CD4-positive, alpha-beta T cell (primary cell): Measurements from ENCODE around the gene CDKN1A. TPM values are rescaled to one million over a fixed set of nuclear protein-coding genes. Genes with fewer than 3 reads are reported as not detected.

Source experiments
- ATAC-seq: fragments of 200-7000 bp; cut with Tn5 transposase; one replicate; pipeline ENCODE4 v1.10.0; 2022; ENCODE audit warnings: mild to moderate bottlenecking; ENCODE audit not compliant: poor library complexity
- CTCF ChIA-PET: fragments of 350-600 bp; sonication (Branson Sonifier 250); formaldehyde crosslinking; loops from one replicate; lab custom pipeline; 2021; ENCODE audit warnings: antibody characterized with exemption, inconsistent platforms; lab: Charles Lee
- POLR2A ChIA-PET: fragments of 350-600 bp; sonication (Branson Sonifier 250); formaldehyde crosslinking; loops from one replicate; lab custom pipeline; 2021; ENCODE audit warnings: antibody characterized with exemption, inconsistent platforms; lab: Charles Lee
- DNase-seq, 14 experiments: peaks; one replicate each; pipeline ENCODE4 v3.0.0-alpha.2; 2013 to 2020; ENCODE audit warnings: mixed read lengths in 2 of 14
- H3K27ac ChIP-seq, 2 donors: one replicate each; pipeline versions ENCODE4 v1.5.1 to v1.7.0; 2013; ENCODE audit warnings: low read length in 2 of 2, low read depth in 1 of 2, mild to moderate bottlenecking in 1 of 2
- H3K27me3 ChIP-seq, 2 experiments: 1 replicate in 1 of 2; 2 replicates in 1 of 2; pipeline versions ENCODE4 v1.6.1 to v1.7.0; 2013; ENCODE audit warnings: low read length in 2 of 2, control low read depth in 1 of 2, mild to moderate bottlenecking in 1 of 2, moderate library complexity in 1 of 2; ENCODE audit not compliant: insufficient read depth in 2 of 2, control insufficient read depth in 1 of 2
- H3K36me3 ChIP-seq: one replicate; pipeline ENCODE4 v1.6.1; 2013; ENCODE audit warnings: low read length, control low read depth; ENCODE audit not compliant: insufficient read depth
- H3K4me1 ChIP-seq: one replicate; pipeline ENCODE4 v1.6.1; 2013; ENCODE audit warnings: low read length, control low read depth; ENCODE audit not compliant: insufficient read depth
- H3K4me3 ChIP-seq: one replicate; pipeline ENCODE4 v1.5.1; 2013; ENCODE audit warnings: mild to moderate bottlenecking, low read length, moderate library complexity
- H3K9me3 ChIP-seq, 2 experiments: 1 replicate in 1 of 2; 2 replicates in 1 of 2; pipeline versions ENCODE4 v1.6.1 to v1.7.0; 2013; ENCODE audit warnings: low read length in 2 of 2, mild to moderate bottlenecking in 2 of 2, control low read depth in 1 of 2, moderate library complexity in 1 of 2; ENCODE audit not compliant: control insufficient read depth in 1 of 2, insufficient read depth in 1 of 2
- H3K27ac Mint-ChIP-seq: one replicate; pipeline ENCODE4 v1.8.0; 2020; ENCODE audit warnings: mixed read lengths
- H3K27me3 Mint-ChIP-seq: one replicate; pipeline ENCODE4 v1.8.0; 2021; ENCODE audit warnings: mixed read lengths
- H3K36me3 Mint-ChIP-seq: one replicate; pipeline ENCODE4 v1.8.0; 2021; ENCODE audit warnings: low read depth, mixed read lengths
- H3K4me1 Mint-ChIP-seq: one replicate; pipeline ENCODE4 v1.8.0; 2021; ENCODE audit warnings: low read depth, mixed read lengths
- H3K4me3 Mint-ChIP-seq: one replicate; pipeline ENCODE4 v1.8.0; 2020; ENCODE audit warnings: mild to moderate bottlenecking, mixed read lengths
- H3K9me3 Mint-ChIP-seq: one replicate; pipeline ENCODE4 v1.8.0; 2020; ENCODE audit warnings: mixed read lengths
- intact Hi-C, 2 experiments: fragments of 100-400 bp; cut with DNase I in 1 of 2; cut with micrococcal nuclease in 1 of 2; formaldehyde crosslinking; loops; one replicate each; pipeline versions ENCODE4 v1.15.1 to v1.9.0; 2023 to 2025; cut with DNase I, micrococcal nuclease
- total RNA-seq, 174 experiments: library from RNA in 2 of 174; stranded (reverse) in 2 of 174; gene quantifications; one replicate each; pipeline ENCODE4 v1.2.3 and lab custom pipeline; 2021 to 2026
- TF ChIP-seq, protein P1 (sequence below): fragments of 200-600 bp; IDR thresholded peaks from one replicate; pipeline ENCODE4 v1.8.0; 2022; ENCODE audit warnings: antibody characterized with exemption, mild to moderate bottlenecking

CDKN1A gene
- total RNA-seq, 2 experiments from 2014 or later, result 98.3 to 98.6 TPM

- CTCF ChIA-PET, result no interaction called here
- no peak overlapping the region for H3K4me3 ChIP-seq
Measured at GRCh38 chr6:36643977-36644376, 34.5 kb upstream of the CDKN1A start.

GRCh38 chr6:36649086-36649485 lies 29.4 kb upstream of the CDKN1A start:
- TF ChIP-seq, protein P1, sequence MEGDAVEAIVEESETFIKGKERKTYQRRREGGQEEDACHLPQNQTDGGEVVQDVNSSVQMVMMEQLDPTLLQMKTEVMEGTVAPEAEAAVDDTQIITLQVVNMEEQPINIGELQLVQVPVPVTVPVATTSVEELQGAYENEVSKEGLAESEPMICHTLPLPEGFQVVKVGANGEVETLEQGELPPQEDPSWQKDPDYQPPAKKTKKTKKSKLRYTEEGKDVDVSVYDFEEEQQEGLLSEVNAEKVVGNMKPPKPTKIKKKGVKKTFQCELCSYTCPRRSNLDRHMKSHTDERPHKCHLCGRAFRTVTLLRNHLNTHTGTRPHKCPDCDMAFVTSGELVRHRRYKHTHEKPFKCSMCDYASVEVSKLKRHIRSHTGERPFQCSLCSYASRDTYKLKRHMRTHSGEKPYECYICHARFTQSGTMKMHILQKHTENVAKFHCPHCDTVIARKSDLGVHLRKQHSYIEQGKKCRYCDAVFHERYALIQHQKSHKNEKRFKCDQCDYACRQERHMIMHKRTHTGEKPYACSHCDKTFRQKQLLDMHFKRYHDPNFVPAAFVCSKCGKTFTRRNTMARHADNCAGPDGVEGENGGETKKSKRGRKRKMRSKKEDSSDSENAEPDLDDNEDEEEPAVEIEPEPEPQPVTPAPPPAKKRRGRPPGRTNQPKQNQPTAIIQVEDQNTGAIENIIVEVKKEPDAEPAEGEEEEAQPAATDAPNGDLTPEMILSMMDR, result no peak
- Mint-ChIP-seq H3K4me3 (no peak overlapping the region), H3K27me3 (peaks cover 18% of the 10 kb centered on the region), H3K36me3 (no peaks in the 10 kb centered on the region), H3K4me1 (no peaks in the 10 kb centered on the region), H3K27ac (no peak overlapping the region), H3K9me3 (no peaks in the 10 kb centered on the region)
- no peaks in the 10 kb centered on the region for H3K36me3 ChIP-seq
- H3K27me3 ChIP-seq, result no peaks in the 10 kb centered on the region
- intact Hi-C loops, result no loop called here
- CTCF ChIA-PET, result no interaction called here
- no peak for DNase-seq
- H3K4me3 ChIP-seq, result no peak overlapping the region
- peaks cover 2% of the 10 kb centered on the region for H3K4me1 ChIP-seq
- H3K9me3 ChIP-seq, result no peaks in the 10 kb centered on the region
- no peak overlapping the region for H3K27ac ChIP-seq
- POLR2A ChIA-PET, result no interaction called here
- no peak for ATAC-seq

More at GRCh38 chr6:36643977-36644376, 34.5 kb upstream of the CDKN1A start:
- Mint-ChIP-seq H3K4me1 (no peaks in the 10 kb centered on the region), H3K9me3 (no peaks in the 10 kb centered on the region), H3K27ac (no peak overlapping the region), H3K27me3 (peaks cover 3% of the 10 kb centered on the region), H3K36me3 (no peaks in the 10 kb centered on the region), H3K4me3 (no peak overlapping the region)
- Histone ChIP-seq H3K27ac (no peak overlapping the region), H3K9me3 (no peaks in the 10 kb centered on the region), H3K36me3 (no peaks in the 10 kb centered on the region), H3K27me3 (no peaks in the 10 kb centered on the region), H3K4me1 (peaks cover 2% of the 10 kb centered on the region)
- ATAC-seq (no peak), DNase-seq (no peak)
- POLR2A ChIA-PET, result no interaction called here
- TF ChIP-seq, protein P1, result no peak
- intact Hi-C loops, result no loop called here

DNA sequence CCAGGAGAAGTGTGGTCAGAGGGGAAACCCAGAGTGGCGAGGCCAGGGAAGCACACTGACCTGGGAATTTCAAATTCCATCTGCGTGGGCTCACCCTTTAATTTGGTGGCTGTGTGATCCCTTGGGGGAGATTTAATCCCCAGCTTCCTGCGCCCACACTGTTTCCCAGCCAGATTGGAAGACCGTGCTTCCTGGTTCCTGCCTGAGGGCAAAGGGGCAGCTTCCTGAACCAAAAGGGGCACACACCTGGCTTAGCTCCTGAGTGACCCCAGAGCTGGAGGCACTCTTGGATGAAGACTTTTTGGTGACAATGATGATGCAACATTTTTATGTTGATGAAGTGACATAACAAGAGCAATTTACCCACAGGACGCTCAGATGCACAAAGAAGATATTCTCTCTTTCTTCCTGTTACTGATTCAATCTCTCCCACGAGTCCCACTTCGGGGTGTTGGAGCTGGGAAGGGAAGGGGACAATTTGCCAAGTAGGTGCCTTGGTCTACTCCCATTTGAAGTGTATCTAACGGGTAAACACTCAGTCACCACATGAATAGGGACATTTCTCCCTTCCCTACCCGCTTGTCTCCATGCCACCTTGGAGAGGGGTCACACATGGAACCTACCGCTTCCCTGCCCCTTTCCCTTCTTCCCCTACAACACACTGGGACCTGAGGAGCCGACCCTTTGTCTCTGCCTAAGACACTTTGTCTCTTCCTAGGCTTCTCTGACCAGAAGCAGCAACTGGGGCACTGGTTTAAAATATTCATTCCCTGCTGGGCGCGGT lies 28.6 kb upstream of the CDKN1A start:
- ATAC-seq, result no peak
- H3K27ac Mint-ChIP-seq, result no peak overlapping the region

More for the DNA sequence above, 28.6 kb upstream of the CDKN1A start:
- H3K4me3 Mint-ChIP-seq, result no peak overlapping the region
- TF ChIP-seq, protein P1, result no peak
- no peaks in the 10 kb centered on the region for H3K4me1 Mint-ChIP-seq
- H3K27me3 Mint-ChIP-seq, result peaks cover 19% of the 10 kb centered on the region
- H3K36me3 Mint-ChIP-seq, result no peaks in the 10 kb centered on the region
- Histone ChIP-seq H3K27ac (no peak overlapping the region), H3K4me3 (no peak overlapping the region), H3K9me3 (no peaks in the 10 kb centered on the region), H3K27me3 (peaks cover 0 to 1% of the 10 kb centered on the region in 2 experiments), H3K36me3 (no peaks in the 10 kb centered on the region), H3K4me1 (no peaks in the 10 kb centered on the region)
- intact Hi-C loops, result no loop called here
- DNase-seq, result no peak
- H3K9me3 Mint-ChIP-seq, result no peaks in the 10 kb centered on the region
- POLR2A ChIA-PET, result no interaction called here
- CTCF ChIA-PET, result no interaction called here
